Measurements from ENCODE around the gene STAG3. TPM values are rescaled to one million over a fixed set of nuclear protein-coding genes. Genes with fewer than 3 reads are reported as not detected.

STAG3 gene
- polyA plus RNA-seq, 1 donor from 2014 or later = 0.64 TPM

DNA sequence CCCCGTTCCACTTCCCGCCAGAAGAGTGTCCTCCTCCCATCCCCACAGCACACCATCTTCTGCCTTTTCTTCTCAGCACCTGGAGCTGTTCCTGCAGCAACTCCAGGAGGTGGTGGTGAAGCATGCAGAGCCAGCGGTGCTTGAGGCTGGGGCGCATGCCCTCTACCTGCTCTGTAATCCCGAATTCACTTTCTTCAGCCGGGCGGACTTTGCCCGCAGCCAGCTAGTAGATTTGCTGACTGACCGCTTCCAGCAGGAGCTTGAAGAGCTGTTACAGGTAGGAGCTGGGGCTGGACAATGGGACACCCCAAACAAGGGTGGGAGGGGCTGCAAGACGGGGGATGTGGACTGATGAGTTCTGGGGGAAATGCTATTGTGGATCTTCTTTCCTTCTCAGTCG lies 23.0 kb downstream of the STAG3 start:
- no peak overlapping the region for H3K27ac ChIP-seq (ENCODE audit: low read length)

DNA sequence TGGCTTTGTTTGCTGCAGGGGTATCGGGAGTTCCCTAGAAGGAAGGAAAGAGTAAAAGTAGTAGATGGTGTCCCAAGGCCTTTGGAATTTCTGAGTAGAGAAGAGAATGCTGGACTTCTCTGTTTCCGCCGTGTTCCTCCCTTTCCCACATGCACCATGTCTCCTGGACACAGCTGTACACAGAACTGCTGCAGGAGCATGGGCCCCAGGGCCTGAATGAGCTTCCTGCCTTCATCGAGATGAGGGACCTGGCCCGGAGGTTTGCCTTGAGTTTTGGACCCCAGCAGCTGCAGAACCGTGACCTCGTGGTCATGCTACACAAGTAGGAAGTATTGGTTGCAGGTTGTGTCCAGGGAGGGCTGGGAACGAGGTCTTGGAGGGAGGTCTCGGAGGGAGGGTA lies 26.7 kb downstream of the STAG3 start:
- Histone ChIP-seq H3K4me2 (ENCODE audit: low read length) (no peak overlapping the region), H2AFZ (ENCODE audit: low read depth, low read length) (no peak overlapping the region), H3K79me2 (replicated peaks; ENCODE audit: insufficient read depth, low read length) (no peaks in the 10 kb centered on the region), H3K9me3 (ENCODE audit: low read length) (no peaks in the 10 kb centered on the region), H3K9me2 (ENCODE audit: insufficient read depth, low read length) (no peaks in the 10 kb centered on the region), H3K27ac (ENCODE audit: low read length) (no peak overlapping the region), H4K20me1 (ENCODE audit: insufficient read depth) (no peaks in the 10 kb centered on the region), H3K36me3 (ENCODE audit: insufficient read depth, low read length) (no peaks in the 10 kb centered on the region), H3K4me3 (ENCODE audit: low read length) (no peak overlapping the region), H3K9ac (ENCODE audit: low read length) (no peak overlapping the region), H3F3A (ENCODE audit: insufficient read depth, low read length, poor library complexity, severe bottlenecking) (no peaks in the 10 kb centered on the region), H3K27me3 (ENCODE audit: insufficient read depth, low read depth, low read length) (no peaks in the 10 kb centered on the region)
- TF ChIP-seq SMC3 (conservative IDR thresholded peaks at IDR 0.05; ENCODE audit: poor library complexity) (no peak), EZH2 (IDR thresholded peaks at IDR 0.05; ENCODE audit: borderline replicate concordance, insufficient read depth, low read length, poor library complexity, severe bottlenecking) (no peak), EP300 (conservative IDR thresholded peaks at IDR 0.05; ENCODE audit: poor library complexity, severe bottlenecking) (no peak), TAF1 (IDR thresholded peaks at IDR 0.05; ENCODE audit: low read depth) (no peak), RAD21 (conservative IDR thresholded peaks at IDR 0.05) (no peak), MXI1 (conservative IDR thresholded peaks at IDR 0.05; ENCODE audit: poor library complexity, severe bottlenecking) (no peak), POLR2AphosphoS5 (IDR thresholded peaks at IDR 0.05) (no peak)
- TF ChIP-seq, protein P1, sequence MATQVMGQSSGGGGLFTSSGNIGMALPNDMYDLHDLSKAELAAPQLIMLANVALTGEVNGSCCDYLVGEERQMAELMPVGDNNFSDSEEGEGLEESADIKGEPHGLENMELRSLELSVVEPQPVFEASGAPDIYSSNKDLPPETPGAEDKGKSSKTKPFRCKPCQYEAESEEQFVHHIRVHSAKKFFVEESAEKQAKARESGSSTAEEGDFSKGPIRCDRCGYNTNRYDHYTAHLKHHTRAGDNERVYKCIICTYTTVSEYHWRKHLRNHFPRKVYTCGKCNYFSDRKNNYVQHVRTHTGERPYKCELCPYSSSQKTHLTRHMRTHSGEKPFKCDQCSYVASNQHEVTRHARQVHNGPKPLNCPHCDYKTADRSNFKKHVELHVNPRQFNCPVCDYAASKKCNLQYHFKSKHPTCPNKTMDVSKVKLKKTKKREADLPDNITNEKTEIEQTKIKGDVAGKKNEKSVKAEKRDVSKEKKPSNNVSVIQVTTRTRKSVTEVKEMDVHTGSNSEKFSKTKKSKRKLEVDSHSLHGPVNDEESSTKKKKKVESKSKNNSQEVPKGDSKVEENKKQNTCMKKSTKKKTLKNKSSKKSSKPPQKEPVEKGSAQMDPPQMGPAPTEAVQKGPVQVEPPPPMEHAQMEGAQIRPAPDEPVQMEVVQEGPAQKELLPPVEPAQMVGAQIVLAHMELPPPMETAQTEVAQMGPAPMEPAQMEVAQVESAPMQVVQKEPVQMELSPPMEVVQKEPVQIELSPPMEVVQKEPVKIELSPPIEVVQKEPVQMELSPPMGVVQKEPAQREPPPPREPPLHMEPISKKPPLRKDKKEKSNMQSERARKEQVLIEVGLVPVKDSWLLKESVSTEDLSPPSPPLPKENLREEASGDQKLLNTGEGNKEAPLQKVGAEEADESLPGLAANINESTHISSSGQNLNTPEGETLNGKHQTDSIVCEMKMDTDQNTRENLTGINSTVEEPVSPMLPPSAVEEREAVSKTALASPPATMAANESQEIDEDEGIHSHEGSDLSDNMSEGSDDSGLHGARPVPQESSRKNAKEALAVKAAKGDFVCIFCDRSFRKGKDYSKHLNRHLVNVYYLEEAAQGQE (IDR thresholded peaks at IDR 0.05; ENCODE audit: borderline replicate concordance) = no peak
- TF ChIP-seq, protein P2, sequence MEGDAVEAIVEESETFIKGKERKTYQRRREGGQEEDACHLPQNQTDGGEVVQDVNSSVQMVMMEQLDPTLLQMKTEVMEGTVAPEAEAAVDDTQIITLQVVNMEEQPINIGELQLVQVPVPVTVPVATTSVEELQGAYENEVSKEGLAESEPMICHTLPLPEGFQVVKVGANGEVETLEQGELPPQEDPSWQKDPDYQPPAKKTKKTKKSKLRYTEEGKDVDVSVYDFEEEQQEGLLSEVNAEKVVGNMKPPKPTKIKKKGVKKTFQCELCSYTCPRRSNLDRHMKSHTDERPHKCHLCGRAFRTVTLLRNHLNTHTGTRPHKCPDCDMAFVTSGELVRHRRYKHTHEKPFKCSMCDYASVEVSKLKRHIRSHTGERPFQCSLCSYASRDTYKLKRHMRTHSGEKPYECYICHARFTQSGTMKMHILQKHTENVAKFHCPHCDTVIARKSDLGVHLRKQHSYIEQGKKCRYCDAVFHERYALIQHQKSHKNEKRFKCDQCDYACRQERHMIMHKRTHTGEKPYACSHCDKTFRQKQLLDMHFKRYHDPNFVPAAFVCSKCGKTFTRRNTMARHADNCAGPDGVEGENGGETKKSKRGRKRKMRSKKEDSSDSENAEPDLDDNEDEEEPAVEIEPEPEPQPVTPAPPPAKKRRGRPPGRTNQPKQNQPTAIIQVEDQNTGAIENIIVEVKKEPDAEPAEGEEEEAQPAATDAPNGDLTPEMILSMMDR (IDR thresholded peaks at IDR 0.05; ENCODE audit: poor library complexity, severe bottlenecking) = no peak

More for the DNA sequence above, 23.0 kb downstream of the STAG3 start:
- H3K9me3 ChIP-seq (ENCODE audit: low read length) = no peaks in the 10 kb centered on the region
- TF ChIP-seq TAF1 (IDR thresholded peaks at IDR 0.05; ENCODE audit: low read depth) (no peak), POLR2AphosphoS5 (IDR thresholded peaks at IDR 0.05) (no peak), SMC3 (conservative IDR thresholded peaks at IDR 0.05; ENCODE audit: poor library complexity) (no peak), EP300 (conservative IDR thresholded peaks at IDR 0.05; ENCODE audit: poor library complexity, severe bottlenecking) (no peak), RAD21 (conservative IDR thresholded peaks at IDR 0.05) (no peak), MXI1 (conservative IDR thresholded peaks at IDR 0.05; ENCODE audit: poor library complexity, severe bottlenecking) (no peak), EZH2 (IDR thresholded peaks at IDR 0.05; ENCODE audit: borderline replicate concordance, insufficient read depth, low read length, poor library complexity, severe bottlenecking) (no peak)
- TF ChIP-seq, protein P1 (IDR thresholded peaks at IDR 0.05; ENCODE audit: borderline replicate concordance) = no peak
- TF ChIP-seq, protein P2 (IDR thresholded peaks at IDR 0.05; ENCODE audit: poor library complexity, severe bottlenecking) = no peak
- H3K9me2 ChIP-seq (ENCODE audit: insufficient read depth, low read length) = no peaks in the 10 kb centered on the region
- H3K36me3 ChIP-seq (ENCODE audit: insufficient read depth, low read length) = no peaks in the 10 kb centered on the region
- no peaks in the 10 kb centered on the region for H3K79me2 ChIP-seq (replicated peaks; ENCODE audit: insufficient read depth, low read length)
- H3K27me3 ChIP-seq (ENCODE audit: insufficient read depth, low read depth, low read length) = no peaks in the 10 kb centered on the region
- H2AFZ ChIP-seq (ENCODE audit: low read depth, low read length) = no peak overlapping the region
- no peaks in the 10 kb centered on the region for H3F3A ChIP-seq (ENCODE audit: insufficient read depth, low read length, poor library complexity, severe bottlenecking)
- no peak overlapping the region for H3K4me2 ChIP-seq (ENCODE audit: low read length)
- no peak overlapping the region for H3K9ac ChIP-seq (ENCODE audit: low read length)
- no peaks in the 10 kb centered on the region for H4K20me1 ChIP-seq (ENCODE audit: insufficient read depth)
- no peak overlapping the region for H3K4me3 ChIP-seq (ENCODE audit: low read length)
